Transverse colon (tissue), 3 donors: ENCODE measurements around the gene TNS3.

Experiments used
- CTCF ChIP-seq, 5 experiments: fragments of 200-600 bp in 3 of 5; fragments of 450-650 bp in 2 of 5; sonication (generic) in 3 of 5; IDR thresholded peaks; 1 replicate in 2 of 5; 2 replicates in 3 of 5; pipeline ENCODE4 v1.5.1; 2016 to 2017; ENCODE audit warnings: antibody characterized with exemption in 5 of 5, inconsistent platforms in 3 of 5, mild to moderate bottlenecking in 2 of 5, moderate library complexity in 1 of 5
- POLR2A ChIP-seq: fragments of 450-650 bp; IDR thresholded peaks from one replicate; pipeline ENCODE4 v1.6.1; 2016; ENCODE audit warnings: antibody characterized with exemption, mild to moderate bottlenecking, moderate library complexity

GRCh38 chr7:47340517-47340916 lies 241.4 kb downstream of the TNS3 start:
- no peak for TF ChIP-seq CTCF (IDR thresholded peaks at IDR 0.05)
- no peak for TF ChIP-seq POLR2A
